Right cardiac atrium (tissue), 5 donors: Measurements from ENCODE around the gene PDE5A. TPM values are rescaled to one million over a fixed set of nuclear protein-coding genes. Genes with fewer than 3 reads are reported as not detected.
"Not testable (repeated sequence)": the region's sequence is repeated elsewhere in the genome, so short reads cannot be mapped to it uniquely, and the experiment has no call there.

Experiments
- ATAC-seq, 2 donors: fragments of 200-7000 bp; cut with Tn5 transposase; one replicate each; pipeline versions ENCODE4 v1.8.0 to v1.9.1; 2020; ENCODE audit warnings: moderate library complexity in 2 of 2, mild to moderate bottlenecking in 1 of 2
- DNase-seq, 3 donors: peaks; one replicate each; pipeline ENCODE4 v3.0.0-alpha.2; 2020
- H3K27ac ChIP-seq: one replicate; pipeline ENCODE4 v1.5.1; 2013; ENCODE audit warnings: mild to moderate bottlenecking, low read length, control low read depth, moderate library complexity
- H3K27me3 ChIP-seq: one replicate; pipeline ENCODE4 v1.6.1; 2013; ENCODE audit not compliant: control insufficient read depth, insufficient read depth
- H3K4me1 ChIP-seq: one replicate; pipeline ENCODE4 v1.6.1; 2013; ENCODE audit warnings: low read length; ENCODE audit not compliant: control insufficient read depth, insufficient read depth
- H3K4me3 ChIP-seq: one replicate; pipeline ENCODE4 v1.5.1; 2013; ENCODE audit warnings: low read length, control low read depth
- H3K9me3 ChIP-seq: one replicate; pipeline ENCODE4 v1.6.1; 2013; ENCODE audit warnings: low read length; ENCODE audit not compliant: control insufficient read depth
- WGBS: extraction: QIAGEN DNeasy Blood & Tissue Kit; methylation state at CpG from one replicate; pipeline ENCODE4 v1.1.7; 2013; 5-methylcytosine and 5-hydroxymethylcytosine counted together
- intact Hi-C, 4 donors: fragments of 100-400 bp; cut with DNase I; formaldehyde crosslinking; loops; one replicate each; pipeline versions ENCODE4 v1.11.0 to v1.14.0; 2022 to 2023
- polyA plus RNA-seq: library from polyadenylated mRNA; stranded (reverse); fragments of 200-250 nt; gene quantifications from one replicate; pipeline ENCODE4 v1.2.3, GENCODE V29; 2013
- total RNA-seq, 4 donors: library from RNA; stranded (reverse); fragmentation: NEBNext Ultra II Directional; extraction: Animal tissue kit (Norgen Biotek cat#: 25700); gene quantifications; one replicate each; pipeline ENCODE4 v1.2.1, GENCODE V29; 2021
- donor health status: healthy with polysubstance abuse.
- donor health status: DM: no; HTN: yes; CAD: no.
- donor health status: DM: no; HTN: no; CAD: no.
- donor health status: DM: no; HTN: yes; CAD: no; lungs with severe emphysema.
- donor health status: DM: yes; HTN: yes; CAD: no.

PDE5A gene
- total and polyA plus RNA-seq, 5 donors, result 2.8 to 11.8 (median 9.8) TPM

- H3K9me3 ChIP-seq, result no peaks in the 10 kb centered on the region
- H3K4me3 ChIP-seq, result no peak overlapping the region
- no peaks in the 10 kb centered on the region for H3K4me1 ChIP-seq
- DNase-seq (peak in 2 of 3 donors; percentile 44 to 69), ATAC-seq (peak; percentile 49 to 85)
- no peak overlapping the region for H3K27ac ChIP-seq
- H3K27me3 ChIP-seq, result no peaks in the 10 kb centered on the region
- intact Hi-C loops, result no loop called here
- 60% methylated on average over 5 of the region's 5 CpGs for WGBS
Measured at GRCh38 chr4:119646347-119647071, 17.9 kb upstream of the PDE5A start.

GRCh38 chr4:119643306-119644042 lies 14.9 kb upstream of the PDE5A start:
- Histone ChIP-seq H3K4me1 (no peaks in the 10 kb centered on the region), H3K27ac (no peak overlapping the region), H3K27me3 (no peaks in the 10 kb centered on the region), H3K4me3 (no peak overlapping the region), H3K9me3 (no peaks in the 10 kb centered on the region)
- DNase-seq (no peak), ATAC-seq (no peak)
- 71% methylated on average over 6 of the region's 6 CpGs for WGBS
- intact Hi-C loops, result no loop called here

GRCh38 chr4:119641765-119642164 lies 13.2 kb upstream of the PDE5A start:
- Histone ChIP-seq H3K27me3 (no peaks in the 10 kb centered on the region), H3K27ac (no peak overlapping the region), H3K4me3 (no peak overlapping the region), H3K9me3 (no peaks in the 10 kb centered on the region), H3K4me1 (no peaks in the 10 kb centered on the region)
- intact Hi-C loops, result no loop called here
- ATAC-seq (no peak), DNase-seq (no peak)

GRCh38 chr4:119638359-119638758 lies 9.8 kb upstream of the PDE5A start:
- no peak for DNase-seq
- no peaks in the 10 kb centered on the region for H3K27me3 ChIP-seq
- intact Hi-C loops, result loop anchor here in 1 of 4 donors (10.0 kb wide), 1 partner anchor 406 kb away; no protein-coding TSS in a partner anchor
- H3K9me3 ChIP-seq, result no peaks in the 10 kb centered on the region
- no peak overlapping the region for H3K27ac ChIP-seq
- H3K4me1 ChIP-seq, result no peaks in the 10 kb centered on the region
- no peak for ATAC-seq
- WGBS, result 35% methylated on average over 1 of the region's 1 CpG
- H3K4me3 ChIP-seq, result no peak overlapping the region

GRCh38 chr4:119636851-119637250 lies 8.2 kb upstream of the PDE5A start:
- not testable (repeated sequence) for ATAC-seq, H3K27ac ChIP-seq, H3K4me3 ChIP-seq, H3K4me1 ChIP-seq, DNase-seq, H3K9me3 ChIP-seq, H3K27me3 ChIP-seq
- intact Hi-C loops, result loop anchor here in 1 of 4 donors (10.0 kb wide), 1 partner anchor 408 kb away; no protein-coding TSS in a partner anchor

- no peak overlapping the region for H3K27ac ChIP-seq
- no peaks in the 10 kb centered on the region for H3K27me3 ChIP-seq
- 80% methylated on average over 1 of the region's 1 CpG for WGBS
- H3K4me1 ChIP-seq, result no peaks in the 10 kb centered on the region
- H3K9me3 ChIP-seq, result no peaks in the 10 kb centered on the region
- DNase-seq (no peak), ATAC-seq (no peak)
- no peak overlapping the region for H3K4me3 ChIP-seq
- intact Hi-C loops, result loop anchor here in 1 of 4 donors (10.0 kb wide), 1 partner anchor 413 kb away; no protein-coding TSS in a partner anchor
Measured at GRCh38 chr4:119632216-119632615, 3.6 kb upstream of the PDE5A start.

GRCh38 chr4:119629142-119629471 lies 503 bp upstream of the PDE5A start:
- WGBS, result 3% methylated on average over 12 of the region's 12 CpGs
- intact Hi-C loops, result loop anchor here (1.0 to 10.0 kb wide), 4 partner anchors 74 to 423 kb away; no protein-coding TSS in a partner anchor
- ATAC-seq, result peak; percentile 57 to 64

GRCh38 chr4:119627267-119628255 lies 1.0 kb downstream of the PDE5A start:
- Histone ChIP-seq H3K4me1 (no peaks in the 10 kb centered on the region), H3K27ac (peak overlapping the region; percentile 5), H3K27me3 (no peaks in the 10 kb centered on the region), H3K9me3 (no peaks in the 10 kb centered on the region), H3K4me3 (peak overlapping the region; percentile 61)
- intact Hi-C loops, result loop anchor here (5.0 to 10.0 kb wide), 3 partner anchors 73 to 425 kb away; no protein-coding TSS in a partner anchor
- peak; percentile 71 to 76 for ATAC-seq
- peak; percentile 57 to 87 (median 80) for DNase-seq
- under 1% methylated on average over 90 of the region's 90 CpGs for WGBS

More at GRCh38 chr4:119629142-119629471, 503 bp upstream of the PDE5A start:
- H3K9me3 ChIP-seq, result no peaks in the 10 kb centered on the region
- H3K4me3 ChIP-seq, result peak overlapping the region; percentile 61
- peak overlapping the region; percentile 27 for H3K27ac ChIP-seq
- no peaks in the 10 kb centered on the region for H3K27me3 ChIP-seq
- H3K4me1 ChIP-seq, result no peaks in the 10 kb centered on the region
- DNase-seq, result no peak

- intact Hi-C loops, result loop anchor here (5.0 to 10.0 kb wide), 3 partner anchors 72 to 425 kb away; no protein-coding TSS in a partner anchor
- peak overlapping the region; percentile 61 for H3K4me3 ChIP-seq
- H3K27ac ChIP-seq, result no peak overlapping the region
- WGBS, result under 1% methylated on average over 18 of the region's 18 CpGs
- H3K4me1 ChIP-seq, result no peaks in the 10 kb centered on the region
- no peaks in the 10 kb centered on the region for H3K9me3 ChIP-seq
- H3K27me3 ChIP-seq, result no peaks in the 10 kb centered on the region
- ATAC-seq (no peak), DNase-seq (no peak)
Measured at GRCh38 chr4:119626943-119627266, 1.7 kb downstream of the PDE5A start.

GRCh38 chr4:119626420-119626819 lies 2.2 kb downstream of the PDE5A start:
- intact Hi-C loops, result loop anchor here (5.0 to 10.0 kb wide), 3 partner anchors 72 to 426 kb away; no protein-coding TSS in a partner anchor
- ATAC-seq, result no peak
- Histone ChIP-seq H3K4me3 (peak overlapping the region; percentile 61), H3K27me3 (no peaks in the 10 kb centered on the region), H3K4me1 (no peaks in the 10 kb centered on the region), H3K27ac (peak overlapping the region; percentile 69), H3K9me3 (no peaks in the 10 kb centered on the region)
- WGBS, result 46% methylated on average over 11 of the region's 11 CpGs
- DNase-seq, result no peak
